T-helper 1 cell treated with Interleukin-12 subunit alpha and Interleukin-12 subunit beta and Interleukin-4 antibody, amounts not matched to agents 30 μg/mL and 1 μg/mL, for 36 hours (primary cell): Measurements from ENCODE around the gene STARD7.
"Not testable (repeated sequence)": the region's sequence is repeated elsewhere in the genome, so short reads cannot be mapped to it uniquely, and the experiment has no call there.

Source experiments
- H3K27ac Mint-ChIP-seq: one replicate; pipeline ENCODE4 v1.8.0; 2021; ENCODE audit warnings: mild to moderate bottlenecking, mixed read lengths
- H3K27me3 Mint-ChIP-seq: one replicate; pipeline ENCODE4 v1.8.0; 2021; ENCODE audit warnings: low read depth, mixed read lengths
- H3K36me3 Mint-ChIP-seq: one replicate; pipeline ENCODE4 v1.8.0; 2021; ENCODE audit warnings: low read depth, mixed read lengths
- H3K4me1 Mint-ChIP-seq: one replicate; pipeline ENCODE4 v1.8.0; 2021; ENCODE audit warnings: low read depth, mixed read lengths
- H3K4me3 Mint-ChIP-seq: one replicate; pipeline ENCODE4 v1.8.0; 2021; ENCODE audit warnings: mild to moderate bottlenecking, moderate library complexity, mixed read lengths
- H3K9me3 Mint-ChIP-seq: one replicate; pipeline ENCODE4 v1.8.0; 2021; ENCODE audit warnings: mixed read lengths

STARD7 gene

GRCh38 chr2:96171831-96172230 lies 36.8 kb downstream of the STARD7 start:
- Mint-ChIP-seq H3K4me3 (no peak overlapping the region), H3K4me1 (peaks cover 7% of the 10 kb centered on the region), H3K9me3 (peaks cover 4% of the 10 kb centered on the region), H3K36me3 (peaks cover 1% of the 10 kb centered on the region), H3K27ac (no peak overlapping the region), H3K27me3 (no peaks in the 10 kb centered on the region)

- Mint-ChIP-seq H3K27me3 (no peaks in the 10 kb centered on the region), H3K36me3 (peaks cover 1% of the 10 kb centered on the region), H3K27ac (no peak overlapping the region), H3K9me3 (peaks cover 4% of the 10 kb centered on the region), H3K4me1 (peaks cover 7% of the 10 kb centered on the region), H3K4me3 (no peak overlapping the region)
Measured at GRCh38 chr2:96170626-96171025, 38.0 kb downstream of the STARD7 start.

GRCh38 chr2:96169868-96170507 lies 38.6 kb downstream of the STARD7 start:
- no peak overlapping the region for H3K4me3 Mint-ChIP-seq
- no peak overlapping the region for H3K27ac Mint-ChIP-seq
- peaks cover 8% of the 10 kb centered on the region for H3K4me1 Mint-ChIP-seq
- H3K9me3 Mint-ChIP-seq = peaks cover 4% of the 10 kb centered on the region
- H3K36me3 Mint-ChIP-seq = peaks cover 1% of the 10 kb centered on the region
- H3K27me3 Mint-ChIP-seq = no peaks in the 10 kb centered on the region

GRCh38 chr2:96167407-96168013 lies 41.1 kb downstream of the STARD7 start:
- no peak overlapping the region for H3K4me3 Mint-ChIP-seq
- no peak overlapping the region for H3K27ac Mint-ChIP-seq
- peaks cover 1% of the 10 kb centered on the region for H3K36me3 Mint-ChIP-seq
- peaks cover 4% of the 10 kb centered on the region for H3K9me3 Mint-ChIP-seq
- peaks cover 23% of the 10 kb centered on the region for H3K4me1 Mint-ChIP-seq
- no peaks in the 10 kb centered on the region for H3K27me3 Mint-ChIP-seq

GRCh38 chr2:96164459-96165184 lies 44.0 kb downstream of the STARD7 start:
- Mint-ChIP-seq H3K9me3 (peaks cover 9% of the 10 kb centered on the region), H3K4me1 (peaks cover 43% of the 10 kb centered on the region), H3K36me3 (peaks cover 3% of the 10 kb centered on the region), H3K4me3 (peak overlapping the region; percentile 65), H3K27ac (peak overlapping the region; percentile 95), H3K27me3 (no peaks in the 10 kb centered on the region)

GRCh38 chr2:96163768-96164429 lies 44.7 kb downstream of the STARD7 start:
- H3K27ac Mint-ChIP-seq = peak overlapping the region; percentile 95
- no peaks in the 10 kb centered on the region for H3K27me3 Mint-ChIP-seq
- H3K4me3 Mint-ChIP-seq = peak overlapping the region; percentile 65
- peaks cover 50% of the 10 kb centered on the region for H3K4me1 Mint-ChIP-seq
- peaks cover 2% of the 10 kb centered on the region for H3K36me3 Mint-ChIP-seq
- peaks cover 5% of the 10 kb centered on the region for H3K9me3 Mint-ChIP-seq

- no peak overlapping the region for H3K4me3 Mint-ChIP-seq
- H3K27me3 Mint-ChIP-seq = no peaks in the 10 kb centered on the region
- peak overlapping the region; percentile 95 for H3K27ac Mint-ChIP-seq
- H3K36me3 Mint-ChIP-seq = peaks cover 2% of the 10 kb centered on the region
- peaks cover 5% of the 10 kb centered on the region for H3K9me3 Mint-ChIP-seq
- H3K4me1 Mint-ChIP-seq = peaks cover 54% of the 10 kb centered on the region
Measured at GRCh38 chr2:96163415-96163767, 45.2 kb downstream of the STARD7 start.

- Mint-ChIP-seq H3K36me3 (peaks cover 2% of the 10 kb centered on the region), H3K9me3 (peaks cover 5% of the 10 kb centered on the region), H3K27ac (peak overlapping the region; percentile 74), H3K27me3 (no peaks in the 10 kb centered on the region), H3K4me1 (peaks cover 68% of the 10 kb centered on the region), H3K4me3 (peak overlapping the region; percentile 4)
Measured at GRCh38 chr2:96161898-96162297, 46.7 kb downstream of the STARD7 start.

- not testable (repeated sequence) for H3K4me3 Mint-ChIP-seq, H3K27ac Mint-ChIP-seq, H3K9me3 Mint-ChIP-seq, H3K27me3 Mint-ChIP-seq, H3K36me3 Mint-ChIP-seq
- H3K4me1 Mint-ChIP-seq = peaks cover 78% of the 10 kb centered on the region
Measured at GRCh38 chr2:96160366-96160765, 48.3 kb downstream of the STARD7 start.

GRCh38 chr2:96159084-96159830 lies 49.4 kb downstream of the STARD7 start:
- H3K4me1 Mint-ChIP-seq = peaks cover 72% of the 10 kb centered on the region
- peaks cover 2% of the 10 kb centered on the region for H3K36me3 Mint-ChIP-seq
- peak overlapping the region; percentile 62 for H3K4me3 Mint-ChIP-seq
- no peaks in the 10 kb centered on the region for H3K27me3 Mint-ChIP-seq
- H3K9me3 Mint-ChIP-seq = peaks cover 5% of the 10 kb centered on the region
- peak overlapping the region; percentile 86 for H3K27ac Mint-ChIP-seq

- Mint-ChIP-seq H3K36me3 (peaks cover 2% of the 10 kb centered on the region), H3K4me1 (peaks cover 65% of the 10 kb centered on the region), H3K9me3 (peaks cover 5% of the 10 kb centered on the region), H3K27ac (peak overlapping the region; percentile 93), H3K4me3 (no peak overlapping the region), H3K27me3 (no peaks in the 10 kb centered on the region)
Measured at GRCh38 chr2:96158554-96158940, 50.1 kb downstream of the STARD7 start.

GRCh38 chr2:96157649-96158553 lies 50.7 kb downstream of the STARD7 start:
- H3K9me3 Mint-ChIP-seq = peaks cover 5% of the 10 kb centered on the region
- H3K27me3 Mint-ChIP-seq = no peaks in the 10 kb centered on the region
- peaks cover 63% of the 10 kb centered on the region for H3K4me1 Mint-ChIP-seq
- peaks cover 2% of the 10 kb centered on the region for H3K36me3 Mint-ChIP-seq
- peak overlapping the region; percentile 93 for H3K27ac Mint-ChIP-seq
- H3K4me3 Mint-ChIP-seq = peak overlapping the region; percentile 75

GRCh38 chr2:96156926-96157648 lies 51.5 kb downstream of the STARD7 start:
- Mint-ChIP-seq H3K36me3 (peaks cover 2% of the 10 kb centered on the region), H3K4me3 (peak overlapping the region; percentile 75), H3K9me3 (peaks cover 5% of the 10 kb centered on the region), H3K4me1 (peaks cover 57% of the 10 kb centered on the region), H3K27me3 (no peaks in the 10 kb centered on the region), H3K27ac (peak overlapping the region; percentile 93)
